NCI-H2029 treated with DMSO at 0.1 percent for 48 hours (cell line): ENCODE measurements around the gene DTNB.

ENCODE experiments used
- DNase-seq: peaks from one replicate; lab custom pipeline; 2025; lab: John Stamatoyannopoulos, UW

The DTNB gene

GRCh38 chr2:25369876-25370275 is 303.5 kb downstream of the DTNB start:
- DNase-seq: no peak

GRCh38 chr2:25369439-25369838 is 303.9 kb downstream of the DTNB start:
- DNase-seq: no peak

- no peak for DNase-seq
Observed at GRCh38 chr2:25368660-25369059, 304.7 kb downstream of the DTNB start.

- DNase-seq: no peak
Observed at GRCh38 chr2:25367296-25367695, 306.1 kb downstream of the DTNB start.

GRCh38 chr2:25366629-25367028 is 306.7 kb downstream of the DTNB start:
- no peak for DNase-seq

GRCh38 chr2:25365241-25365640 is 308.1 kb downstream of the DTNB start:
- no peak for DNase-seq

GRCh38 chr2:25363733-25364132 is 309.6 kb downstream of the DTNB start:
- DNase-seq: no peak

GRCh38 chr2:25362434-25363145 is 310.8 kb downstream of the DTNB start:
- no peak for DNase-seq

- DNase-seq: peak; percentile 75
Observed at GRCh38 chr2:25362049-25362433, 311.3 kb downstream of the DTNB start.

- DNase-seq: no peak
Observed at GRCh38 chr2:25361261-25362048, 311.9 kb downstream of the DTNB start.

GRCh38 chr2:25358836-25359235 is 314.5 kb downstream of the DTNB start:
- no peak for DNase-seq

- DNase-seq: no peak
Observed at GRCh38 chr2:25358249-25358815, 315.0 kb downstream of the DTNB start.

GRCh38 chr2:25356088-25356487 is 317.3 kb downstream of the DTNB start:
- no peak for DNase-seq

GRCh38 chr2:25355270-25355669 is 318.1 kb downstream of the DTNB start:
- DNase-seq: no peak

- peak; percentile 46 for DNase-seq
Observed at GRCh38 chr2:25354116-25354515, 319.3 kb downstream of the DTNB start.

- DNase-seq: no peak
Observed at GRCh38 chr2:25349397-25349796, 324.0 kb downstream of the DTNB start.

- DNase-seq: no peak
Observed at GRCh38 chr2:25347846-25348245, 325.5 kb downstream of the DTNB start.

- DNase-seq: no peak
Observed at GRCh38 chr2:25347205-25347815, 326.1 kb downstream of the DTNB start.

- DNase-seq: no peak
Observed at GRCh38 chr2:25343187-25343825, 330.1 kb downstream of the DTNB start.

GRCh38 chr2:25342372-25343186 is 330.8 kb downstream of the DTNB start:
- DNase-seq: peak; percentile 30

GRCh38 chr2:25341753-25342371 is 331.5 kb downstream of the DTNB start, which contains the start of gene DNMT3A:
DNMT3A (minus strand) TSS chr2:25341925; CDS start chr2:25313984, 27,941 bp downstream.
- no peak for DNase-seq
